Measurements from ENCODE around the gene THAP11.

Gene THAP11

DNA sequence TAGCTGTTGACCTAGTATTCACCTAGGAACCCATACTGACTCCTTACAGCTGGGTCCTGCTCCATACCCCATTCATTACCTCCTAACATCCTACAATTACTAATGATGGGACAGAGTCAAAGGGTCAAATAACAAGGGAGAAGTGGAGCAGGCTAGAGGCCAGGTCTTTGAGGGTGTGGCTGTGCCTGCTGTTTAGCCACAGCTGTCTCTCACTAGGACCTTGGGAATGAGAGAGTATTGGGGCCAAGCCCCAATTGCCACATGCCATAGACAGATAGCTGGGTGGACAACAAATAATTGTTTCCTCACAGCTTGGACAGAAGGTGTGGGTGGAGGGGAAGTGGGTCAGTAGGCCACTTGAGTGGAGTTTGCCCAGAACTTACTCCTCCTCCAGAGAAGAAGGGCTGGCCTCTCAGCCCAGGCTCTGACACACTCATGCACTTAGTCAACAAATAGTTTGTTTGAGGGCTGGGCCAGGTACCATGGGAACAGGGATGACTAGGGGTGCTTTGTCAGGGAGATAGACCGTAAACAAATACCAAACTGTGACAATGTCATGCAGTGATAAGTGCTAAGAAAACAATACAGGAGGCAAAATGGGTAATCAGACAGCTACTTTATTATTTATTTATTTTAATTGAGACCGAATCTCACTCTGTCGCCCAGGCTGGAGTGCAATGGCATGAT is 15.6 kb downstream of the THAP11 start:
- TF ChIP-seq EZH2phosphoT487 (IDR thresholded peaks at IDR 0.05; ENCODE audit: borderline replicate concordance): no peak
- TF ChIP-seq, protein P1, sequence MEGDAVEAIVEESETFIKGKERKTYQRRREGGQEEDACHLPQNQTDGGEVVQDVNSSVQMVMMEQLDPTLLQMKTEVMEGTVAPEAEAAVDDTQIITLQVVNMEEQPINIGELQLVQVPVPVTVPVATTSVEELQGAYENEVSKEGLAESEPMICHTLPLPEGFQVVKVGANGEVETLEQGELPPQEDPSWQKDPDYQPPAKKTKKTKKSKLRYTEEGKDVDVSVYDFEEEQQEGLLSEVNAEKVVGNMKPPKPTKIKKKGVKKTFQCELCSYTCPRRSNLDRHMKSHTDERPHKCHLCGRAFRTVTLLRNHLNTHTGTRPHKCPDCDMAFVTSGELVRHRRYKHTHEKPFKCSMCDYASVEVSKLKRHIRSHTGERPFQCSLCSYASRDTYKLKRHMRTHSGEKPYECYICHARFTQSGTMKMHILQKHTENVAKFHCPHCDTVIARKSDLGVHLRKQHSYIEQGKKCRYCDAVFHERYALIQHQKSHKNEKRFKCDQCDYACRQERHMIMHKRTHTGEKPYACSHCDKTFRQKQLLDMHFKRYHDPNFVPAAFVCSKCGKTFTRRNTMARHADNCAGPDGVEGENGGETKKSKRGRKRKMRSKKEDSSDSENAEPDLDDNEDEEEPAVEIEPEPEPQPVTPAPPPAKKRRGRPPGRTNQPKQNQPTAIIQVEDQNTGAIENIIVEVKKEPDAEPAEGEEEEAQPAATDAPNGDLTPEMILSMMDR (conservative IDR thresholded peaks at IDR 0.05; ENCODE audit: low read length): no peak
- H3K36me3 ChIP-seq (ENCODE audit: insufficient read depth, low read length): peaks cover 22% of the 10 kb centered on the region; the same call in 1 of the 2 replicates

DNA sequence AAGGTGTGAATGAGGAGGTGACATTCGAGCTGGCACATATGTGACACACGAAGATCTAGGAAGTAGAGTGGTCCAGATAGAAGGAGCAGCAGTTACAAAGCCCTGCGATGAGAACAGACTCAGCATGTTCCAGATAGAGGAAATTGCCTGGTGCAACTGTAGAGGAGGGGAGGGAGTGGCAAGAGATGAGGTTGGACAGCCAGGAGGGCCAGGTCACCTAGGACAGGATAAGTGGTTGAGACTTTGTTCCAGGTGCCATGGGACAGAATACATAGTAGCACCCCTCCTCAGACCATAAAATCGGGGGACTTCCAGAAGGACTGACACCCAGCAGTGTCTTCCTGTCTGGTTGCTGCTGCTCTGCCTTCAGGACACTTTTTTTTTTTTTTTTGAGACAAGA is 16.4 kb downstream of the THAP11 start:
- Histone ChIP-seq H3K9me2 (replicated peaks; ENCODE audit: low read depth, low read length) (no peaks in the 10 kb centered on the region), H3K4me1 (ENCODE audit: insufficient read depth, low read length, poor library complexity, severe bottlenecking) (peaks cover 11% of the 10 kb centered on the region), H3K9me3 (ENCODE audit: insufficient read depth, low read depth, low read length) (no peaks in the 10 kb centered on the region), H3K36me3 (ENCODE audit: insufficient read depth, low read length) (peaks cover 22% of the 10 kb centered on the region; the same call in 1 of the 2 replicates), H3K9ac (ENCODE audit: low read depth, low read length, poor library complexity, severe bottlenecking) (no peak overlapping the region), H3K4me2 (ENCODE audit: low read depth, low read length, poor library complexity, severe bottlenecking) (no peak overlapping the region), H3K79me2 (ENCODE audit: insufficient read depth, low read length) (peaks cover 96% of the 10 kb centered on the region), H3K4me3 (ENCODE audit: low read length, poor library complexity, severe bottlenecking) (no peak overlapping the region), H2AFZ (ENCODE audit: low read length) (no peak overlapping the region), H3K27me3 (ENCODE audit: insufficient read depth, low read length, poor library complexity, severe bottlenecking) (no peaks in the 10 kb centered on the region), H3F3A (ENCODE audit: low read depth) (no peaks in the 10 kb centered on the region), H4K20me1 (ENCODE audit: insufficient read depth, low read length, poor library complexity, severe bottlenecking) (peaks cover 42% of the 10 kb centered on the region)
- TF ChIP-seq EZH2phosphoT487 (IDR thresholded peaks at IDR 0.05; ENCODE audit: borderline replicate concordance): no peak
- TF ChIP-seq, protein P1 (conservative IDR thresholded peaks at IDR 0.05; ENCODE audit: low read length): no peak

More for the DNA sequence above, 15.6 kb downstream of the THAP11 start:
- H3K4me3 ChIP-seq (ENCODE audit: low read length, poor library complexity, severe bottlenecking): no peak overlapping the region
- peaks cover 42% of the 10 kb centered on the region for H4K20me1 ChIP-seq (ENCODE audit: insufficient read depth, low read length, poor library complexity, severe bottlenecking)
- H3K9me2 ChIP-seq (replicated peaks; ENCODE audit: low read depth, low read length): no peaks in the 10 kb centered on the region
- H3K4me2 ChIP-seq (ENCODE audit: low read depth, low read length, poor library complexity, severe bottlenecking): no peak overlapping the region
- H3K79me2 ChIP-seq (ENCODE audit: insufficient read depth, low read length): peaks cover 97% of the 10 kb centered on the region
- no peaks in the 10 kb centered on the region for H3K9me3 ChIP-seq (ENCODE audit: insufficient read depth, low read depth, low read length)
- H3F3A ChIP-seq (ENCODE audit: low read depth): no peaks in the 10 kb centered on the region
- no peak overlapping the region for H3K9ac ChIP-seq (ENCODE audit: low read depth, low read length, poor library complexity, severe bottlenecking)
- H2AFZ ChIP-seq (ENCODE audit: low read length): no peak overlapping the region
- H3K4me1 ChIP-seq (ENCODE audit: insufficient read depth, low read length, poor library complexity, severe bottlenecking): peaks cover 11% of the 10 kb centered on the region
- H3K27me3 ChIP-seq (ENCODE audit: insufficient read depth, low read length, poor library complexity, severe bottlenecking): no peaks in the 10 kb centered on the region

- peaks cover 28% of the 10 kb centered on the region; the same call in 1 of the 2 replicates for H3K36me3 ChIP-seq (ENCODE audit: insufficient read depth, low read length)
- no peak overlapping the region for H3K9ac ChIP-seq (ENCODE audit: low read depth, low read length, poor library complexity, severe bottlenecking)
- no peak overlapping the region for H3K4me3 ChIP-seq (ENCODE audit: low read length, poor library complexity, severe bottlenecking)
- no peaks in the 10 kb centered on the region for H3K9me3 ChIP-seq (ENCODE audit: insufficient read depth, low read depth, low read length)
- H3K4me2 ChIP-seq (ENCODE audit: low read depth, low read length, poor library complexity, severe bottlenecking): no peak overlapping the region
- no peaks in the 10 kb centered on the region for H3F3A ChIP-seq (ENCODE audit: low read depth)
- H4K20me1 ChIP-seq (ENCODE audit: insufficient read depth, low read length, poor library complexity, severe bottlenecking): peaks cover 42% of the 10 kb centered on the region
- TF ChIP-seq, protein P1 (conservative IDR thresholded peaks at IDR 0.05; ENCODE audit: low read length): no peak
- no peak for TF ChIP-seq EZH2phosphoT487 (IDR thresholded peaks at IDR 0.05; ENCODE audit: borderline replicate concordance)
- H2AFZ ChIP-seq (ENCODE audit: low read length): no peak overlapping the region
- H3K4me1 ChIP-seq (ENCODE audit: insufficient read depth, low read length, poor library complexity, severe bottlenecking): peaks cover 11% of the 10 kb centered on the region
- no peaks in the 10 kb centered on the region for H3K27me3 ChIP-seq (ENCODE audit: insufficient read depth, low read length, poor library complexity, severe bottlenecking)
- peaks cover 82% of the 10 kb centered on the region for H3K79me2 ChIP-seq (ENCODE audit: insufficient read depth, low read length)
- no peaks in the 10 kb centered on the region for H3K9me2 ChIP-seq (replicated peaks; ENCODE audit: low read depth, low read length)
These were observed 18.7 kb downstream of the THAP11 start for GRCh38 chr16:67860589-67861398.

Data from Loucy (cell line).